ENCODE data around the gene NEK8. TPM values are rescaled to one million over a fixed set of nuclear protein-coding genes. Genes with fewer than 3 reads are reported as not detected.

NEK8 gene
- total RNA-seq, 2 experiments from 2014 or later, result 14.0 to 17.0 TPM

DNA sequence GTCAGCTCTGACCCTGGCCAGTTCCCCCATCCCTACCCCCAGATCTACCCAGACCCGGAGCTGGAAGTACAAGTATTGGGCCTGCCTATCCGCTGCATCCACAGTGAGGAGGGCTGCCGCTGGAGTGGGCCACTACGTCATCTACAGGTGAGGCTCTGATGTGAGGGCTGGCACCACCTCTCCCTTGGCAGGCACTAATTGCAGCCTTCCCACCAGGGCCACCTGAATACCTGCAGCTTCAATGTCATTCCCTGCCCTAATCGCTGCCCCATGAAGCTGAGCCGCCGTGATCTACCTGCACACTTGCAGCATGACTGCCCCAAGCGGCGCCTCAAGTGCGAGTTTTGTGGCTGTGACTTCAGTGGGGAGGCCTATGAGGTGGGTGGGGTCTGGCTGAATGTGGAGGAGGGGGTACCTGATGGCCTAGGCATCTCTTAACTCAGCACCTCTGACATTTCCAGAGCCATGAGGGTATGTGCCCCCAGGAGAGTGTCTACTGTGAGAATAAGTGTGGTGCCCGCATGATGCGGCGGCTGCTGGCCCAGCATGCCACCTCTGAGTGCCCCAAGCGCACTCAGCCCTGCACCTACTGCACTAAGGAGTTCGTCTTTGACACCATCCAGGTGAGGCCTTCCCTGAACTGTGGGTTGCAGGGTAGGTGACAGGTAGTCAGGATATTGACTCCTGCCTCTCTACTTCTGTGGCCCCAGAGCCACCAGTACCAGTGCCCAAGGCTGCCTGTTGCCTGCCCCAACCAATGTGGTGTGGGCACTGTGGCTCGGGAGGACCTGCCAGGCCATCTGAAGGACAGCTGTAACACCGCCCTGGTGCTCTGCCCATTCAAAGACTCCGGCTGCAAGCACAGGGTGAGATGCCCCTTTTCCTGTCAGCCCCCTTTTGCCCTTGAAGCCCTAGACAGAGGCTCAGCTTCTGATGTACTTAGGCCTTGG lies 19.5 kb downstream of the NEK8 start:
- Histone ChIP-seq H2AFZ (ENCODE audit: low read length) (no peak overlapping the region), H4K20me1 (ENCODE audit: insufficient read depth, low read length) (peaks cover 30% of the 10 kb centered on the region), H3K79me2 (ENCODE audit: insufficient read depth, low read depth, low read length) (peaks cover 39% of the 10 kb centered on the region), H3K4me3 (ENCODE audit: low read depth, low read length, poor library complexity, severe bottlenecking) (no peak overlapping the region), H3K9me3 (ENCODE audit: low read length) (no peaks in the 10 kb centered on the region), H3K9me2 (ENCODE audit: insufficient read depth, low read length) (no peaks in the 10 kb centered on the region), H3K4me1 (ENCODE audit: insufficient read depth, low read length, poor library complexity, severe bottlenecking) (peaks cover 40% of the 10 kb centered on the region), H3K27ac (ENCODE audit: low read depth, low read length, poor library complexity, severe bottlenecking) (no peak overlapping the region), H3K36me3 (ENCODE audit: insufficient read depth, low read length) (peaks cover 83% of the 10 kb centered on the region), H3K4me2 (ENCODE audit: low read length) (peak overlapping the region; percentile 96; the same call in 1 of the 2 replicates)
- POLR2A ChIA-PET, result interaction anchor here (0.6 to 1.6 kb wide), 2 partner anchors 20 to 985 kb away, joined by 4 to 12 read pairs; no protein-coding TSS in a partner anchor
- intact Hi-C loops (cut with micrococcal nuclease; ENCODE audit: unreplicated experiment), result no loop called here
- DNase-seq (ENCODE audit: low spot score), result no peak
- BruUV-seq (replicated peaks), result no TSS peak
- CTCF ChIA-PET (ENCODE audit: unreplicated experiment), result interaction anchor here (1.1 to 3.3 kb wide), 2 partner anchors 20 to 38 kb away, joined by 3 to 27 read pairs; partner anchors contain the start of genes NEK8 and TLCD1
- TF ChIP-seq, protein P1, sequence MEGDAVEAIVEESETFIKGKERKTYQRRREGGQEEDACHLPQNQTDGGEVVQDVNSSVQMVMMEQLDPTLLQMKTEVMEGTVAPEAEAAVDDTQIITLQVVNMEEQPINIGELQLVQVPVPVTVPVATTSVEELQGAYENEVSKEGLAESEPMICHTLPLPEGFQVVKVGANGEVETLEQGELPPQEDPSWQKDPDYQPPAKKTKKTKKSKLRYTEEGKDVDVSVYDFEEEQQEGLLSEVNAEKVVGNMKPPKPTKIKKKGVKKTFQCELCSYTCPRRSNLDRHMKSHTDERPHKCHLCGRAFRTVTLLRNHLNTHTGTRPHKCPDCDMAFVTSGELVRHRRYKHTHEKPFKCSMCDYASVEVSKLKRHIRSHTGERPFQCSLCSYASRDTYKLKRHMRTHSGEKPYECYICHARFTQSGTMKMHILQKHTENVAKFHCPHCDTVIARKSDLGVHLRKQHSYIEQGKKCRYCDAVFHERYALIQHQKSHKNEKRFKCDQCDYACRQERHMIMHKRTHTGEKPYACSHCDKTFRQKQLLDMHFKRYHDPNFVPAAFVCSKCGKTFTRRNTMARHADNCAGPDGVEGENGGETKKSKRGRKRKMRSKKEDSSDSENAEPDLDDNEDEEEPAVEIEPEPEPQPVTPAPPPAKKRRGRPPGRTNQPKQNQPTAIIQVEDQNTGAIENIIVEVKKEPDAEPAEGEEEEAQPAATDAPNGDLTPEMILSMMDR (conservative IDR thresholded peaks at IDR 0.05; ENCODE audit: low read length), result 0 out of 2 replicates have a peak, but pooled peaks have one; percentile 21
- no peak for TF ChIP-seq EZH2phosphoT487 (IDR thresholded peaks at IDR 0.05; ENCODE audit: borderline replicate concordance, low read depth, low read length)

DNA sequence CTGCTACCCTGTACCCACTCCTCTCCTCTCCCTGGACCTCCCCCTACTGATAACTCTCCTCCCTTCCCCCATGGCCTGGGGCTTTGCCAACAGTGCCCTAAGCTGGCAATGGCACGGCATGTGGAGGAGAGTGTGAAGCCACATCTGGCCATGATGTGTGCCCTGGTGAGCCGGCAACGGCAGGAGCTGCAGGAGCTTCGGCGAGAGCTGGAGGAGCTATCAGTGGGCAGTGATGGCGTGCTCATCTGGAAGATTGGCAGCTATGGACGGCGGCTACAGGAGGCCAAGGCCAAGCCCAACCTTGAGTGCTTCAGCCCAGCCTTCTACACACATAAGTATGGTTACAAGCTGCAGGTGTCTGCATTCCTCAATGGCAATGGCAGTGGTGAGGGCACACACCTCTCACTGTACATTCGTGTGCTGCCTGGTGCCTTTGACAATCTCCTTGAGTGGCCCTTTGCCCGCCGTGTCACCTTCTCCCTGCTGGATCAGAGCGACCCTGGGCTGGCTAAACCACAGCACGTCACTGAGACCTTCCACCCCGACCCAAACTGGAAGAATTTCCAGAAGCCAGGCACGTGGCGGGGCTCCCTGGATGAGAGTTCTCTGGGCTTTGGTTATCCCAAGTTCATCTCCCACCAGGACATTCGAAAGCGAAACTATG lies 20.4 kb downstream of the NEK8 start:
- peaks cover 83% of the 10 kb centered on the region for H3K36me3 ChIP-seq (ENCODE audit: insufficient read depth, low read length)
- no peak overlapping the region for H3K4me3 ChIP-seq (ENCODE audit: low read depth, low read length, poor library complexity, severe bottlenecking)
- H3K27ac ChIP-seq (ENCODE audit: low read depth, low read length, poor library complexity, severe bottlenecking), result no peak overlapping the region
- H3K4me2 ChIP-seq (ENCODE audit: low read length), result no peak overlapping the region; the same call in 1 of the 2 replicates
- ChIA-PET CTCF (ENCODE audit: unreplicated experiment) (interaction anchor here (0.9 to 3.3 kb wide), 4 partner anchors 7 to 38 kb away, joined by 3 to 27 read pairs (median 4); partner anchors contain the start of genes NEK8 and TLCD1), POLR2A (no interaction called here)
- peaks cover 39% of the 10 kb centered on the region for H3K79me2 ChIP-seq (ENCODE audit: insufficient read depth, low read depth, low read length)
- no peak for DNase-seq (ENCODE audit: low spot score)
- no peaks in the 10 kb centered on the region for H3K9me2 ChIP-seq (ENCODE audit: insufficient read depth, low read length)
- intact Hi-C loops (cut with micrococcal nuclease; ENCODE audit: unreplicated experiment), result no loop called here
- no TSS peak for BruUV-seq (replicated peaks)
- H3K4me1 ChIP-seq (ENCODE audit: insufficient read depth, low read length, poor library complexity, severe bottlenecking), result peaks cover 35% of the 10 kb centered on the region
- no peak for TF ChIP-seq EZH2phosphoT487 (IDR thresholded peaks at IDR 0.05; ENCODE audit: borderline replicate concordance, low read depth, low read length)
- TF ChIP-seq, protein P1 (conservative IDR thresholded peaks at IDR 0.05; ENCODE audit: low read length), result no peak
- H4K20me1 ChIP-seq (ENCODE audit: insufficient read depth, low read length), result peaks cover 30% of the 10 kb centered on the region
- H2AFZ ChIP-seq (ENCODE audit: low read length), result no peak overlapping the region
- H3K9me3 ChIP-seq (ENCODE audit: low read length), result no peaks in the 10 kb centered on the region
